Neural progenitor cell (in vitro differentiated cells): ENCODE measurements around the gene AP1S1.

Experiments
- CTCF ChIP-seq: fragments of 200-600 bp; sonication (generic); IDR thresholded peaks from 2 replicates; pipeline ENCODE4 v1.5.1; 2017; ENCODE audit warnings: antibody characterized with exemption, mild to moderate bottlenecking
- EZH2 ChIP-seq: fragments of 200-600 bp; sonication (generic); IDR thresholded peaks from 2 replicates; pipeline ENCODE4 v1.6.1; 2017; ENCODE audit warnings: antibody characterized with exemption, mild to moderate bottlenecking, moderate library complexity

GRCh38 chr7:101138213-101138870 is 15.9 kb upstream of the AP1S1 start:
- peak; percentile 80 for TF ChIP-seq CTCF
- TF ChIP-seq EZH2, result no peak
